Measurements from ENCODE around the gene ZNF444. TPM values are rescaled to one million over a fixed set of nuclear protein-coding genes. Genes with fewer than 3 reads are reported as not detected.

The ZNF444 gene
- total RNA-seq, 1 experiment from 2014 or later: 40.0 TPM

- H3F3A ChIP-seq (ENCODE audit: low read length, unreplicated experiment): no peaks in the 10 kb centered on the region
- no peak for TF ChIP-seq EZH2 (IDR thresholded peaks at IDR 0.05; ENCODE audit: low read length, unreplicated experiment)
- TF ChIP-seq CTCF (conservative IDR thresholded peaks at IDR 0.05; ENCODE audit: low read depth, low read length): no peak
- no peak for TF ChIP-seq EZH2phosphoT487 (IDR thresholded peaks at IDR 0.05; ENCODE audit: borderline replicate concordance, low read length)
- H3K27me3 ChIP-seq (ENCODE audit: low read length): no peaks in the 10 kb centered on the region
- H3K27ac ChIP-seq (ENCODE audit: low read length): no peak overlapping the region
- no peak overlapping the region for H3K4me2 ChIP-seq (ENCODE audit: low read length)
- H3K9me2 ChIP-seq (replicated peaks; ENCODE audit: low read length): no peaks in the 10 kb centered on the region
- POLR2A ChIA-PET (ENCODE audit: unreplicated experiment): no interaction called here
- no peaks in the 10 kb centered on the region for H3K4me1 ChIP-seq (ENCODE audit: insufficient read depth, low read length)
- no peak overlapping the region for H3K9ac ChIP-seq (ENCODE audit: low read length)
- peaks cover 21% of the 10 kb centered on the region for H3K79me2 ChIP-seq (ENCODE audit: low read length)
- intact Hi-C loops (cut with micrococcal nuclease): no loop called here
- H3K9me3 ChIP-seq (ENCODE audit: low read length): no peaks in the 10 kb centered on the region
- ATAC-seq (no peak), DNase-seq (no peak)
- no peak overlapping the region for H3K4me3 ChIP-seq (ENCODE audit: low read length)
- H4K20me1 ChIP-seq (ENCODE audit: low read length): 0 out of 2 replicates have a peak, but pooled peaks cover 8% of the 10 kb centered on the region
- BruUV-seq (replicated peaks): no TSS peak
- H3K36me3 ChIP-seq (ENCODE audit: low read depth, low read length): peaks cover 22% of the 10 kb centered on the region
- H2AFZ ChIP-seq (ENCODE audit: low read length): no peak overlapping the region
- CTCF ChIA-PET: no interaction called here
These were observed 12.4 kb downstream of the ZNF444 start for GRCh38 chr19:56153507-56153906.

- POLR2A ChIA-PET (ENCODE audit: unreplicated experiment): no interaction called here
- Histone ChIP-seq H3K27ac (ENCODE audit: low read length) (no peak overlapping the region), H3K4me2 (ENCODE audit: low read length) (no peak overlapping the region), H3F3A (ENCODE audit: low read length, unreplicated experiment) (no peaks in the 10 kb centered on the region), H4K20me1 (ENCODE audit: low read length) (0 out of 2 replicates have a peak, but pooled peaks cover 8% of the 10 kb centered on the region), H3K4me1 (ENCODE audit: insufficient read depth, low read length) (no peaks in the 10 kb centered on the region), H3K4me3 (ENCODE audit: low read length) (no peak overlapping the region), H3K79me2 (ENCODE audit: low read length) (peaks cover 13% of the 10 kb centered on the region), H3K9me2 (replicated peaks; ENCODE audit: low read length) (no peaks in the 10 kb centered on the region), H2AFZ (ENCODE audit: low read length) (no peak overlapping the region), H3K36me3 (ENCODE audit: low read depth, low read length) (peaks cover 23% of the 10 kb centered on the region), H3K9me3 (ENCODE audit: low read length) (no peaks in the 10 kb centered on the region), H3K27me3 (ENCODE audit: low read length) (no peaks in the 10 kb centered on the region), H3K9ac (ENCODE audit: low read length) (no peak overlapping the region)
- DNase-seq (no peak), ATAC-seq (no peak)
- BruUV-seq (replicated peaks): no TSS peak
- CTCF ChIA-PET: no interaction called here
- TF ChIP-seq CTCF (conservative IDR thresholded peaks at IDR 0.05; ENCODE audit: low read depth, low read length) (peak; percentile 57), EZH2 (IDR thresholded peaks at IDR 0.05; ENCODE audit: low read length, unreplicated experiment) (no peak)
- intact Hi-C loops (cut with micrococcal nuclease): no loop called here
These were observed 14.1 kb downstream of the ZNF444 start for GRCh38 chr19:56155124-56155687.

GRCh38 chr19:56156768-56157167 is 15.7 kb downstream of the ZNF444 start:
- no TSS peak for BruUV-seq (replicated peaks)
- H3K9me3 ChIP-seq (ENCODE audit: low read length): no peaks in the 10 kb centered on the region
- ATAC-seq (no peak), DNase-seq (no peak)
- TF ChIP-seq EZH2 (IDR thresholded peaks at IDR 0.05; ENCODE audit: low read length, unreplicated experiment): no peak
- no peak for TF ChIP-seq EZH2phosphoT487 (IDR thresholded peaks at IDR 0.05; ENCODE audit: borderline replicate concordance, low read length)
- TF ChIP-seq CTCF (conservative IDR thresholded peaks at IDR 0.05; ENCODE audit: low read depth, low read length): no peak
- intact Hi-C loops (cut with micrococcal nuclease): no loop called here
- peaks cover 23% of the 10 kb centered on the region for H3K36me3 ChIP-seq (ENCODE audit: low read depth, low read length)
- no peak overlapping the region for H3K4me3 ChIP-seq (ENCODE audit: low read length)
- no peaks in the 10 kb centered on the region for H3K9me2 ChIP-seq (replicated peaks; ENCODE audit: low read length)
- H2AFZ ChIP-seq (ENCODE audit: low read length): no peak overlapping the region
- H3K79me2 ChIP-seq (ENCODE audit: low read length): 0 out of 2 replicates have a peak, but pooled peaks cover 8% of the 10 kb centered on the region
- ChIA-PET CTCF (no interaction called here), POLR2A (ENCODE audit: unreplicated experiment) (no interaction called here)
- H3K27ac ChIP-seq (ENCODE audit: low read length): no peak overlapping the region
- H3F3A ChIP-seq (ENCODE audit: low read length, unreplicated experiment): no peaks in the 10 kb centered on the region
- H3K4me2 ChIP-seq (ENCODE audit: low read length): no peak overlapping the region
- H3K9ac ChIP-seq (ENCODE audit: low read length): no peak overlapping the region
- no peaks in the 10 kb centered on the region for H3K4me1 ChIP-seq (ENCODE audit: insufficient read depth, low read length)
- H4K20me1 ChIP-seq (ENCODE audit: low read length): 0 out of 2 replicates have a peak, but pooled peaks cover 8% of the 10 kb centered on the region
- no peaks in the 10 kb centered on the region for H3K27me3 ChIP-seq (ENCODE audit: low read length)
